Activated T-cell treated with anti-CD3 and anti-CD28 coated beads, Interleukin-2, amount 50 U/mL, for 1 hour (primary cell): ENCODE measurements around the gene TMSB10.
"Not testable (repeated sequence)": the region's sequence is repeated elsewhere in the genome, so short reads cannot be mapped to it uniquely, and the experiment has no call there.

ENCODE experiments used
- DNase-seq: peaks from one replicate; pipeline ENCODE4 v3.0.0-alpha.2; 2020

The TMSB10 gene

DNA sequence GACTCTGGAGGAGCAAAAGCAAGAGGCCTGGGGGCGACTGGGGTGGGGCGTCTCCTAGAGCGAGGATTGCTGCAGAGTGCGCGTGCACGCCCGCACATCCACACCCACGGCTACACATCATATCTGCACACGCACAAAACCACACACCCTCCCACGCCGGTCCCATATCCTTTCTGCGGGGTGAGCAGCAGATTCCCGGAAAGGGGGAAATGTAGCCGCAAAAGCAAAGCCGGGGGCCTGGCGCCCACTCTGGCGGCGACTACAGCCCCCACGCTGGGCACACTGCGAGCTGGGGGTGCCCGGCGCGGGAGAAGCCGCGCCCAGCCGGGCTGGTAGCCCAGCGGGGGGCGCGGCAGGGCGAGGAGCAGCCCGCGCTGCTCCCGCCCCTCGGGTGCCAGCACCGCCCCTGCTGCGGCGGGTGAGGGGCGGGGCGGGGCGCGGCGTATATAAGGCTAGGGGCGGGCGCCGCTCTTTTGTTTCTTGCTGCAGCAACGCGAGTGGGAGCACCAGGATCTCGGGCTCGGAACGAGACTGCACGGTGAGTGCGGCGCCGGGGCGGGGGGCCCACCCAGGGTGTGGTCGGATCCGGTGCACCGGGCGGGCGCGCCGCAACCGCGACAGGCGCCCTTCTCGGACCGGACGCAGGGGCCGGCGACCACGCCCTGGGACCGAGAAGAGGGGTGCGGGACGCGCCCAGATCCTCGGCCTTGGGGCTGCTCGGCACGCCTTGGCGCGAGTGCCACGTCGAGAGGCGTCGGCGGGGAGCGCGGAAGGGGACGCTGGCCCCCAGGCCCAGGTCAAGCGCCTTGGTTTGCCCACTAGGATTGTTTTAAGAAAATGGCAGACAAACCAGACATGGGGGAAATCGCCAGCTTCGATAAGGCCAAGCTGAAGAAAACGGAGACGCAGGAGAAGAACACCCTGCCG lies at the start of gene TMSB10:
Gene TMSB10 (plus strand): TSS at position 476 of the 927 bp plus-strand sequence.
- DNase-seq = peak; percentile 94

DNA sequence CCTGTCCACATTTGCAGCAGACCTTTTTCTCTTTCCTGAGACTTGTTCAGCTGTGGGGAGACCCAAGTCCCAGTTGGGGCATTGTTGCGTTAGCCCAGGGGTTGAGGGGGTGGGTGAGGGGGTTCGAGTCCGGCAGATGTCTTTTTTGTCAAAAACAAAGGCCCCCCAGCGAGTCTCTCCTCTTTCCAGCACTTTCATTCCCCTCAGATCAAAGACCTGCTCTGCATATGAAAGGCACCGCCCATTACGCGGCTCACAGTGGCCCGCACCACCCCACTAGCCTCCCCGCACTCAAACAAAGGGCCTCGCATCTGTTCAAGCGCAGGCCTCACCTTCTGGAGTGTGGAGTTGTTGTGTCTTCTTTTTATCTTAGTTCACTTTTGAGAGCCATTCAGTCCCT lies 49.7 kb upstream of the TMSB10 start:
- DNase-seq = peak; percentile 37

DNA sequence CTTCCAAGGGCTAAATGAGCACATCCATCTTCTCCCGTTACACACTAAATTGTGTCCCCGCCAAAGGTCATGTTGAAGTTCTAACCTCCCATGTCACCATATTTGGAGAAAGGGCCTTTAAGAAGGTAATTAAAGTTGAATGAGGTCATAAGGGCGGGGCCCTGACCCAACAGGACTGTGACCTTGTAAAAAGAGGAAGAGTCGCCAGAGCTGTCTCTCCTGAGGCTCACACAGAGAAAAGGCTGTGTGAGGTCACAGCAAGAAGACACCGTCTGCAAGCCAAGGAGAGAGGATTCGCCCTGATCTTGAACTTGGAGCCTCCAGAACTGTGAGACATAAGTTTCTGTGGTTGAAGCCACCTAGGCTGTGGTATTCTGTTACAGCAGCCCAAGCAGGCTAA lies 48.7 kb upstream of the TMSB10 start:
- peak; percentile 41 for DNase-seq

GRCh38 chr2:84857566-84857965 lies 47.9 kb upstream of the TMSB10 start:
- no peak for DNase-seq

DNA sequence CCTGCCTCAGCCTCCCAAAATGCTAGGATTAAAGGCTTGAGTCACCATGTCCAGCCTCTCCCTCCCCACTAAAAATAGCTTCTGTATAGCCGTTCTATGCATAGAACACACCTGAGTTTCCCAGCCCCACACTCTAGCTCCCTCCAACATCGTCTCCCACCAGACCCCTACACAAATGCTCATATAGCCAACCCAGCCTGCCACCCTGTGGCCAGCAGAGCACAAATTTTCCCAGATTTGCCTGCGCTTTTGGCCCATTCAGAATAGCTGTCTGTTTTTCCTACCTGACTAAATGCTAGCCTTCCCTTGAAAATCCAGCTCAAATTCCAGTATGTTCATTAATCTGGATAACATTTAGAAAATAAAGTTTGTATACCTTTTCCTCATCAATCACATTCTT lies 47.3 kb upstream of the TMSB10 start:
- DNase-seq = no peak

- DNase-seq = no peak
These were observed 46.5 kb upstream of the TMSB10 start for GRCh38 chr2:84858937-84859336.

- no peak for DNase-seq
These were observed 43.9 kb upstream of the TMSB10 start for GRCh38 chr2:84861539-84861938.

- DNase-seq = no peak
These were observed 43.5 kb upstream of the TMSB10 start for GRCh38 chr2:84862006-84862405.

GRCh38 chr2:84865181-84865783 lies 40.2 kb upstream of the TMSB10 start:
- no peak for DNase-seq

DNA sequence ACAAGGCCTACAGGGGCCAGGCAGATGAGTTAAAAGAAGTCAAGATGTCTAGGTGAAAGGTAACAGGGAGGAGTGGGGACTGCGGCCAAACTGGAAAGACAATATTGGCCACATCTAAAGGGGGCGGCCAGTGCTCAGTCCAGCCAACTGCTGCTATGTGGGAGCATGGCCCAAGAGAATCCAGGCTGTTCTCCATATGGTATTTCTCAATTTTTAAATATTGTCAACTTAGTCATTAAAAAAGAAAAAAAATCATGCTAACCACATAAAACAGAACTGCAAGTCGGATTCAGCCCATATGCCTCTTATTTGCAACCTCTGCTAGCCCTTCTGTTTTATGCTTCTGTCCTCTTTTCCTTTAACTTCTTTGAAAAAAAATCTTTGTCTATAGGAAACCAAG lies 39.3 kb upstream of the TMSB10 start:
- DNase-seq = no peak

DNA sequence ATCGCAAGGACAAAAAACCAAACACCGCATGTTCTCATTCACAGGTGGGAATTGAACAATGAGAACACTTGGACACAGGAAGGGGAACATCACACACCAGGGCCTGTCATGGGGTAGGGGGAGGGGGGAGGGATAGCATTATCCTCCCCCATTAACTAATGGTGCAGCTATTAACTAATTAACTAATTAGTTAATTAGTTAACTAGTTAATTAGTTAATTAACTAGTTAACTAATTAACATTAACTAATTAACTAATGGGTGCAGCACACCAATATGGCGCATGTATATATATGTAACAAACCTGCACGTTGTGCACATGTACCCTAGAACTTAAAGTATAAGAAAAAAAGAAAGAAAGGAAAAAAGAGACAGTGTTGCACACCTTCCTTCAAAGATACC lies 37.1 kb upstream of the TMSB10 start:
- DNase-seq = not testable (repeated sequence)

- DNase-seq = no peak
These were observed 35.1 kb upstream of the TMSB10 start for GRCh38 chr2:84870306-84870705.

GRCh38 chr2:84872691-84873090 lies 32.8 kb upstream of the TMSB10 start:
- DNase-seq = not testable (repeated sequence)

DNA sequence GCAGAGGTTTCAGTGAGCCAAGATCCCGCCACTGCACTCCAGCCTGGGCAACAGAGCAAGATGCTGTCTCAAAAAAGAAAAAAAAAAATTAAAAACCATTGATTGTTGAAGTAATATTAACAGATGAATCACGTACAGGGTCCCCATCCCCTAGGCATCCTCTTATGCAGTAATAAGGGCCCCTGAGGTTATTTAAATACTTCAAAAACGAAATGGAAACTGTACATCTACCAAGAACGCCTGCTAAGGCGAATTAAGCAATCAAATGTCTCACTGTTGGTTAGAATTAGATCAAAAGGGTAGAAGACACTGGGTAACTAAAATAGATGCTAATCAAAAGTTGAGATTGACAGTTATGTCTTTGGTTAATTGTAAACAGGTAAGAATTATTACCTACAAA lies 32.1 kb upstream of the TMSB10 start:
- no peak for DNase-seq

DNA sequence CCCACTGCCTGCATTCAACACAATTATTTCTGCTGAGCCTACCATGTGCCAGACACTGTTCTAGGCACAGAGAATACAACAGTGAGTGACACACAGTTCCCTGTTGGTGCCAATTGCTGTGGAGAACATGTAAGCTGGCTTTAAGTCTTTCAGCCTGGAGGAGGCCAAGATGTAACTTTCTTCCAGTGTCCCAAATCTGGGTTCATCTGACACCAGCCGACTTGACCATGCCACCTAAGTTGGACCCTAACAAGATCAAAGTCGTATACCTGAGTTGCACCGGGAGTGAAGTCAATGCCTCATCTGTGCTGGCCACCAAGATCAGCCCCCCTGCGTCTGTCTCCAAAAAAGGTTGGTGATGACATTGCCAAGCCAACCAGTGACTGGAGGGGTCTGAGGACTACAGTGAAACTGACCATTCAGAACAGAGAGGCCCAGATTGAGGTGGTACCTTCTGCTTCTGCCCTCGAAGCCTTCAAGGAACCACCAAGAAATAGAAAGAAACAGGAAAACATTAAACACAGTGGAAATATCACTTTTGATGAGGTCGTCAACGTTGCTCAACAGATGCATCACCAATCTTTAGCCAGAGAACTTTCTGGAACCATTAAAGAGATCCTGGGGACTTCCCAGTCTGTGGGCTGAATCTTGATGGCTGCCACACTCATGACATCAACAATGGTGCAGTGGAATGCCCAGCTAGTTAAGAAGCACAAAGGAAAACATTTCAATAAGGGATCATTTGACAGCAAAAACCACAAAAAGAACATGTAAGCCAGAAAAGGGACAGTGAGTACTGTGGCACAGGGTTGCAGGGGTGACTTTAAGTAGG lies 30.9 kb upstream of the TMSB10 start:
- no peak for DNase-seq

DNA sequence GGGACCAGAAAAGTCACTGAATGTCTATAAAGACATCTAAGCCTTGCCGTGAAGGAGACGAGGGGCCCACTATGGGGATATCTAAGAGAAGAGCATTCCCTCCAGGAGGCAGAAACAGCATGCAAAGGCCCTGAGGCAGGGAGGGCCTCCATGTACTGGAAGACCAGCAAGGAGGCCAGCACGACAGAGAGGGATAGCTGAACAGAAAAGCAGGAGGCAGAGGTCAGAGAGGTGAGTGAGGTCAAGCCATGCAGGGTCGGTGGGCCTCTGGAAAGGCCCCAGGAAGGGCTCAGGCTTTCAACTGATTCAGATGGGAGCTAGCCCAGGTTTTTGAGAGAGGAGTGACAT lies 30.3 kb upstream of the TMSB10 start:
- no peak for DNase-seq

DNA sequence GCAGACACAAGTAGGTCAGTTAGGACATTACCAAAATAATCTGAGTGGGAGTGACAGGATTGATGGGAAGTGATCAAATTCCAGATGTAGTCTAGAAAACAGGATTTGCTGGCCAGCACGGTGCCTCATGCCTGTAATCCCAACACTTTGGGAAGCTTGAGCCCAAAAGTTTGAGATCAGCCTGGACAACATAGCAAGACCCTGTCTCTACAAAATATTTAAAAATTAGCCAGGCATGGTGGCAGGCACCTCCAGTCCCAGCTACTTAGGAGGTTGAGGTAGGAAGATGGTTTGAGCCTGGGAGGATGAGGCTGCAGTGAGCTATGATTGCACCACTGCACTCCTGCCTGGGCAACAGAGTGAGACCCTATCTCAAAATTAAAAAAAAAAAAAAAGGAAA lies 29.8 kb upstream of the TMSB10 start:
- DNase-seq = not testable (repeated sequence)

GRCh38 chr2:84876369-84876768 lies 29.1 kb upstream of the TMSB10 start:
- no peak for DNase-seq

GRCh38 chr2:84878459-84878858 lies 27.0 kb upstream of the TMSB10 start:
- DNase-seq = no peak

- no peak for DNase-seq
These were observed 26.4 kb upstream of the TMSB10 start for GRCh38 chr2:84878896-84879583.

- DNase-seq = no peak
These were observed 25.7 kb upstream of the TMSB10 start for GRCh38 chr2:84879584-84880394.

GRCh38 chr2:84880395-84880644 lies 25.1 kb upstream of the TMSB10 start:
- no peak for DNase-seq
